ENCODE data around the gene DHX32.

The DHX32 gene

DNA sequence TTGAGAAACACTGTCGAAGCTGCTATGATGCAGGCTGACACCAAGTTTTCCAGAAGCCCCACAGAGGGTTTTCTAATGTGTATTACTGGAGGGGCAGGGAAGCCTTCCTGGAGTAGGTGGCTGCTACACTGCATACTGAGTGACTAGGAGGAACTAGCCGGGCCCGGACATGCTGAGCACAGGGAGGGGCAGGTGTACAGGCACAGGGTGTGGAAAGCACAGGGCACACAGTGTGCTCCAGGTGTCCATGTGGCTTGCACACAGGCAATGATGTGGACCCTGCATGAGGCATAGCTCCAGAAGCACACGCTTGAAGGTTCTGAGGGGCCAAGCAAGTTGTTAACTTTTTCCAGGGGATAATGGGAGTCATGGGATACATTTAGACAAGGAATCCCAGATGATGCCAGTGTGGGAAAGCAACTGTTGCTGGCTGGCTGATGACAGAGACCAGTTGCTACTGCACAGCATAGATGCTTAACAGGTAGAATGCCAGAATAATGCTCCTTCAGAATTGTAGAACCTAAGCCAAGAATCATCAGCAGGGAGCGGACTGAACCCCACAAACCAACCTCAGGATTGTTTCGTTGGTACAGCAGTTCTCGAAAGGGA lies 14.6 kb downstream of the DHX32 start:
- DNase-seq (ENCODE audit: low spot score) = no peak
- no peak for TF ChIP-seq CTCF (IDR thresholded peaks at IDR 0.05; ENCODE audit: extremely low read depth, missing control alignments)

GRCh38 chr10:125865120-125865519 lies 16.0 kb downstream of the DHX32 start:
- DNase-seq (ENCODE audit: low spot score) = no peak
- TF ChIP-seq CTCF (IDR thresholded peaks at IDR 0.05; ENCODE audit: extremely low read depth, missing control alignments) = no peak

DNA sequence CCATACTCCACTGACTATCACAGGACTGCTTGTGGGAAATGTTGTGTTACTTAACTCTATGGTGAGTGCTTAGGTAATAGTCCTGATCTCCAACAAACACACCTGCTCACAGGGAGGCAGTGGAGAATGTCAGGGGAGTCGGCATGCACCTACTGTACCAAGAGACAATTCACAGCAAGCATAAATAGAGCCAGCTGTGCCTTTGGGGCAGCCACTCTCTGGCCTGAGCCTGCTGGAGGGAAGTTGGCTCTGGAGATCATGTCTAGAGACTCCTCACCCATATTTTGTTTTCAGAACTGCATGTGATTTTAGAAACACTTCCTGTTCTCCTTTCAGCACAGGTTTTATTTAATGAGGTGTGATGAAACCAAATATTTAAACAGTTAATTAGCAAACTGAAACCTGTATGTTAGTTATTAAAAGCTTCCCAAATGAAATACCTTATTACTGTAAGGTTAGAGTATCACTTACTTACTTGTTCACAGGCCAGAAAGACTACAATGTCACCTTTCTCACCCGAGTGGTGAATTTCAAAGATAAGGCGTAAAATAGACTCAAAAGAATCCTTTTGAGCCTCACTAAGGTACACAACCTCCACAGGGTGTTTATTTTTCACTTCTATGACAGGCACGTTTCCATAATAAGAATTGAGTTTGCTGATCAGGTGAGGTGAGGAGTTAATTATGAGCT lies 21.8 kb downstream of the DHX32 start:
- no peak for DNase-seq (ENCODE audit: low spot score)
- TF ChIP-seq CTCF (IDR thresholded peaks at IDR 0.05; ENCODE audit: extremely low read depth, missing control alignments) = no peak

- no peak for TF ChIP-seq CTCF (IDR thresholded peaks at IDR 0.05; ENCODE audit: extremely low read depth, missing control alignments)
- no peak for DNase-seq (ENCODE audit: low spot score)
Measured at GRCh38 chr10:125857185-125857760, 23.8 kb downstream of the DHX32 start.

GRCh38 chr10:125852487-125852886 lies 28.6 kb downstream of the DHX32 start:
- TF ChIP-seq CTCF (IDR thresholded peaks at IDR 0.05; ENCODE audit: extremely low read depth, missing control alignments) = no peak
- DNase-seq (ENCODE audit: low spot score) = no peak

GRCh38 chr10:125850766-125851731 lies 30.0 kb downstream of the DHX32 start:
- TF ChIP-seq CTCF (IDR thresholded peaks at IDR 0.05; ENCODE audit: extremely low read depth, missing control alignments) = no peak
- DNase-seq (ENCODE audit: low spot score) = no peak

Measured in GM20000 (cell line).